ENCODE measurements around the gene IGF1R. TPM values are rescaled to one million over a fixed set of nuclear protein-coding genes. Genes with fewer than 3 reads are reported as not detected.

The IGF1R gene
- total and polyA plus RNA-seq, 2 of the 8 experiments (the other 6 are each of a cell fraction or from before 2014, with no cell fraction given), result 32.9 to 109 TPM

DNA sequence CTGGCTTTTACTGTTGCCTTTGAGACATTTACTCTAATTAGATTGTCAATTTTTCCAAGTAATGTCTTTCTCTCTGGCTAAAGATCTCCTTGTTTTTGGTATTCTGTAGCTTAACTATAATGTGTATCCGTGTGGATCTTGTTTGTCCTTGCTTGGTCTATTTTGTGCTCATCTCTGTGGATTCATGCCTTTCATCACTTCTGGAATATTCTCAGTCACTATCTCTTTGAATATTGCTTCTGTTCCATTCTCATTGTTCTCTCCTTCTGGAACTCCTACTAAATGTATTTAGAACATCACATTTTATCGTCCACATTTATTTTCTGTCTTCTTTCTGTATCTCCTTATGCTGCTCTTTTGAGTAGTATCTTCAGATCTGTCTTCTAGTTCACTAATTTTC, 346.6 kb downstream of the IGF1R start:
- H2BK15ac ChIP-seq (ENCODE audit: low read length), result no peak overlapping the region
- H3K9ac ChIP-seq (replicated peaks in 1 of 4; ENCODE audit: extremely low read depth in 1 of 4, low read depth in 3 of 4, low read length in 3 of 4), result no peak overlapping the region
- H3K23ac ChIP-seq (ENCODE audit: insufficient read length), result no peak overlapping the region
- H3K79me1 ChIP-seq (ENCODE audit: low read depth, low read length), result no peaks in the 10 kb centered on the region
- no peak overlapping the region for H3K14ac ChIP-seq (ENCODE audit: insufficient read length)
- H3K18ac ChIP-seq (ENCODE audit: extremely low read depth, low read length), result no peak overlapping the region
- H3K4me1 ChIP-seq (replicated peaks in 1 of 4; ENCODE audit: control insufficient read depth in 3 of 4, insufficient read depth in 4 of 4, low read length in 3 of 4), result no peaks in the 10 kb centered on the region; a peak in 1 of 7 replicates
- no peak overlapping the region for H2BK120ac ChIP-seq (replicated peaks; ENCODE audit: low read depth, low read length)
- H3K4me2 ChIP-seq (ENCODE audit: insufficient read depth in 1 of 2, low read depth in 2 of 2, low read length in 2 of 2), result no peak overlapping the region
- H4K5ac ChIP-seq (ENCODE audit: insufficient read length, low read depth, low read length), result no peak overlapping the region
- no peak overlapping the region for H2AK5ac ChIP-seq (ENCODE audit: low read depth, low read length)
- no peak overlapping the region for H4K91ac ChIP-seq (replicated peaks; ENCODE audit: insufficient read length, low read length)
- H3K56ac ChIP-seq (replicated peaks; ENCODE audit: insufficient read length, low read depth, low read length), result no peak overlapping the region
- no peak overlapping the region for H2AFZ ChIP-seq (ENCODE audit: low read length)
- no peak overlapping the region for H2BK12ac ChIP-seq (ENCODE audit: low read depth, low read length)
- H3K27me3 ChIP-seq (replicated peaks in 1 of 4; ENCODE audit: control insufficient read depth in 3 of 4, extremely low read depth in 1 of 4, insufficient read depth in 3 of 4, low read length in 3 of 4), result no peaks in the 10 kb centered on the region
- no peak overlapping the region for H3K4me3 ChIP-seq (ENCODE audit: extremely low read depth in 1 of 4, insufficient read depth in 2 of 4, low read depth in 3 of 4, low read length in 4 of 4)
- no peak overlapping the region for H2BK5ac ChIP-seq (ENCODE audit: low read depth, low read length)
- no peaks in the 10 kb centered on the region; the same call in 1 of the 2 replicates for H3K23me2 ChIP-seq (ENCODE audit: low read depth, low read length)
- H3K36me3 ChIP-seq (ENCODE audit: control insufficient read depth in 2 of 4, insufficient read depth in 4 of 4, low read length in 3 of 4), result no peaks in the 10 kb centered on the region
- no peak overlapping the region for H3K4ac ChIP-seq (replicated peaks; ENCODE audit: insufficient read length, low read depth, low read length)
- no peaks in the 10 kb centered on the region for H3K79me2 ChIP-seq (ENCODE audit: control insufficient read depth in 1 of 2, insufficient read depth in 2 of 2, low read length in 2 of 2)
- H2BK20ac ChIP-seq (ENCODE audit: low read length), result no peak overlapping the region
- FAIRE-seq (no peak), DNase-seq (ENCODE audit: low read depth in 1 of 2, low spot score in 2 of 2) (no peak)
- H3K9me3 ChIP-seq (ENCODE audit: insufficient read depth in 2 of 2, low read depth in 1 of 2, low read length in 1 of 2), result peaks cover 0 to 2% of the 10 kb centered on the region in 2 experiments; a peak in 1 of 4 replicates
- H4K8ac ChIP-seq (ENCODE audit: extremely low read depth, insufficient read depth, low read length), result no peak overlapping the region
- TF ChIP-seq, protein P1, sequence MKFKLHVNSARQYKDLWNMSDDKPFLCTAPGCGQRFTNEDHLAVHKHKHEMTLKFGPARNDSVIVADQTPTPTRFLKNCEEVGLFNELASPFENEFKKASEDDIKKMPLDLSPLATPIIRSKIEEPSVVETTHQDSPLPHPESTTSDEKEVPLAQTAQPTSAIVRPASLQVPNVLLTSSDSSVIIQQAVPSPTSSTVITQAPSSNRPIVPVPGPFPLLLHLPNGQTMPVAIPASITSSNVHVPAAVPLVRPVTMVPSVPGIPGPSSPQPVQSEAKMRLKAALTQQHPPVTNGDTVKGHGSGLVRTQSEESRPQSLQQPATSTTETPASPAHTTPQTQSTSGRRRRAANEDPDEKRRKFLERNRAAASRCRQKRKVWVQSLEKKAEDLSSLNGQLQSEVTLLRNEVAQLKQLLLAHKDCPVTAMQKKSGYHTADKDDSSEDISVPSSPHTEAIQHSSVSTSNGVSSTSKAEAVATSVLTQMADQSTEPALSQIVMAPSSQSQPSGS (IDR thresholded peaks at IDR 0.05; ENCODE audit: low read length), result no peak
- no peak for TF ChIP-seq YY1 (IDR thresholded peaks at IDR 0.05; ENCODE audit: low read depth, low read length)
- TF ChIP-seq CHD1 (IDR thresholded peaks at IDR 0.05; ENCODE audit: low read depth, low read length), result no peak
- no peak for TF ChIP-seq EP300 (IDR thresholded peaks at IDR 0.05; ENCODE audit: borderline replicate concordance in 1 of 2, low read depth in 2 of 2, low read length in 2 of 2)
- no peak for TF ChIP-seq TAF1 (IDR thresholded peaks at IDR 0.05; ENCODE audit: low read depth, low read length)
- TF ChIP-seq BACH1 (IDR thresholded peaks at IDR 0.05; ENCODE audit: low read length), result no peak
- TF ChIP-seq CEBPB (IDR thresholded peaks at IDR 0.05; ENCODE audit: low read depth, low read length), result no peak
- TF ChIP-seq SP4 (IDR thresholded peaks at IDR 0.05; ENCODE audit: low read length), result no peak
- no peak for TF ChIP-seq SIX5 (IDR thresholded peaks at IDR 0.05; ENCODE audit: low read depth, low read length)
- TF ChIP-seq SIN3A (conservative IDR thresholded peaks at IDR 0.05 in 1 of 2, IDR thresholded peaks at IDR 0.05 in 1 of 2; ENCODE audit: low read depth in 1 of 2, low read length in 2 of 2), result no peak
- TF ChIP-seq, protein P2, sequence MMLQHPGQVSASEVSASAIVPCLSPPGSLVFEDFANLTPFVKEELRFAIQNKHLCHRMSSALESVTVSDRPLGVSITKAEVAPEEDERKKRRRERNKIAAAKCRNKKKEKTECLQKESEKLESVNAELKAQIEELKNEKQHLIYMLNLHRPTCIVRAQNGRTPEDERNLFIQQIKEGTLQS (IDR thresholded peaks at IDR 0.05; ENCODE audit: insufficient read depth, low read depth, low read length), result no peak
- TF ChIP-seq SUZ12 (IDR thresholded peaks at IDR 0.05; ENCODE audit: low read length), result no peak
- no peak for TF ChIP-seq FOSL1 (IDR thresholded peaks at IDR 0.05; ENCODE audit: insufficient read depth, low read depth, low read length)
- CTCF ChIA-PET (ENCODE audit: partially characterized antibody), result no interaction called here
- POLR2A ChIA-PET (ENCODE audit: partially characterized antibody), result no interaction called here
- H4K20me1 ChIP-seq (replicated peaks in 1 of 2; ENCODE audit: control insufficient read depth in 1 of 2, insufficient read depth in 2 of 2, low read length in 2 of 2), result no peaks in the 10 kb centered on the region
- 89% methylated on average over 2 of the region's 2 CpGs; no CpG with 5 or more reads in 1 of the 2 experiments for WGBS, 2 experiments (ENCODE audit: extremely low coverage in 1 of 2, insufficient coverage in 1 of 2, insufficient read length in 1 of 2, insufficient replicate concordance in 2 of 2, low coverage in 1 of 2, low lambda C conversion rate in 2 of 2, missing lambda C conversion rate in 1 of 2)
- no peak overlapping the region for H3K27ac ChIP-seq (ENCODE audit: low read depth, low read length)
